Spleen (tissue), 7 donors: ENCODE results near the gene FARSA.

ENCODE experiments used
- CTCF ChIP-seq, 11 experiments: fragments of 200-600 bp in 7 of 11; fragments of 450-650 bp in 4 of 11; sonication (generic) in 4 of 11; IDR thresholded peaks in 8 of 11; conservative IDR thresholded peaks in 3 of 11; 1 replicate in 7 of 11; 2 replicates in 4 of 11; pipeline versions ENCODE4 v1.4.0 to v1.8.0; 2016 to 2021; ENCODE audit warnings: antibody characterized with exemption in 11 of 11, inconsistent platforms in 4 of 11, mild to moderate bottlenecking in 1 of 11
- POLR2A ChIP-seq, 3 donors: fragments of 450-650 bp; IDR thresholded peaks; one replicate each; pipeline ENCODE4 v1.5.1; 2017; ENCODE audit warnings: antibody characterized with exemption in 3 of 3, mild to moderate bottlenecking in 1 of 3
- donor health status: DM: no; HTN: no; CAD: no; lungs with moderate emphysema.
- donor health status: DM: no; HTN: no; CAD: no.
- donor health status: DM: no; HTN: no; CAD: no.

- TF ChIP-seq POLR2A (IDR thresholded peaks at IDR 0.05) (peak; percentile 18 to 83 (median 41)), CTCF (IDR thresholded peaks at IDR 0.05 in 8 of 11, conservative IDR thresholded peaks at IDR 0.05 in 3 of 11) (peak in 2 of 11 experiments; percentile 15 to 35)
Observed at GRCh38 chr19:12881172-12881808, 52.2 kb downstream of the FARSA start, which contains the start of gene DNASE2.
